ENCODE measurements around the gene RPL27. TPM values are rescaled to one million over a fixed set of nuclear protein-coding genes. Genes with fewer than 3 reads are reported as not detected.

Gene RPL27
- total and polyA plus RNA-seq, 2 of the 13 experiments (the other 11 are each of a cell fraction or from before 2014, with no cell fraction given) = 1,585 to 5,840 TPM

DNA sequence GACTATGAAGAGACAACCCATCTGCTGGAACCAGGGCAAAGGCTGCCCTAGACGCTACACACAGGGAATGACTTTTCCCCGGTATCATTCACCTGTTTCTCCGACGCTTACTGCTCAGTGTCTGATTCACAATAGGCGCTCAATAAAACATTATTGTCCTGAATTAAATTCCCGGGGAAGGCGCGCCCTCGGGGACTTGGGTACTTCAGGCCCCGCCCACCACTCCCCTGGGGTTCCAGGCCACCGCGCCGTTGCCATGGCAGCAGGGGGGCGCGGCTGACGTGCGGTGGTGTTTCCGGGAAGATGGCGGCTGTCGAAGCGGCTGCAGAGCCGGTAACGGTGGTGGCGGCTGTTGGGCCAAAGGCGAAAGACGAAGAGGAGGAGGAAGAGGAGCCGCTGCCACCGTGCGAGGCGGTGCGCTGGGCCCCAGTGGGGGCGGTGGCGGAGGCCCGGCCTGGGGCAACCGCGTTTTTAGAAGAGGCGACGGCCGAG, 17.9 kb upstream of the RPL27 start, which contains the start of gene RUNDC1 (continued):
- TF ChIP-seq, protein P1, sequence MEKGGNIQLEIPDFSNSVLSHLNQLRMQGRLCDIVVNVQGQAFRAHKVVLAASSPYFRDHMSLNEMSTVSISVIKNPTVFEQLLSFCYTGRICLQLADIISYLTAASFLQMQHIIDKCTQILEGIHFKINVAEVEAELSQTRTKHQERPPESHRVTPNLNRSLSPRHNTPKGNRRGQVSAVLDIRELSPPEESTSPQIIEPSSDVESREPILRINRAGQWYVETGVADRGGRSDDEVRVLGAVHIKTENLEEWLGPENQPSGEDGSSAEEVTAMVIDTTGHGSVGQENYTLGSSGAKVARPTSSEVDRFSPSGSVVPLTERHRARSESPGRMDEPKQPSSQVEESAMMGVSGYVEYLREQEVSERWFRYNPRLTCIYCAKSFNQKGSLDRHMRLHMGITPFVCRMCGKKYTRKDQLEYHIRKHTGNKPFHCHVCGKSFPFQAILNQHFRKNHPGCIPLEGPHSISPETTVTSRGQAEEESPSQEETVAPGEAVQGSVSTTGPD (CRISPR knock-in tag; IDR thresholded peaks at IDR 0.05) = no peak
- TF ChIP-seq RBM22 (optimal IDR thresholded peaks at IDR 0.05; ENCODE audit: low read length) (peak; percentile 99), DR1 (CRISPR knock-in tag; IDR thresholded peaks at IDR 0.05) (0 out of 2 replicates have a peak, but pooled peaks have one; percentile 10), NR2F2 (IDR thresholded peaks at IDR 0.05; ENCODE audit: borderline replicate concordance, low read depth) (peak; percentile 7; the same call in 1 of the 2 replicates), ZFP82 (CRISPR knock-in tag; IDR thresholded peaks at IDR 0.05; ENCODE audit: borderline replicate concordance) (peak; percentile 79; the same call in 1 of the 2 replicates), KDM4B (CRISPR knock-in tag; IDR thresholded peaks at IDR 0.05) (peak; percentile 63), CHCHD3 (CRISPR knock-in tag; IDR thresholded peaks at IDR 0.05) (0 out of 2 replicates have a peak, but pooled peaks have one; percentile 26), PHF5A (CRISPR knock-in tag; IDR thresholded peaks at IDR 0.05; ENCODE audit: low read depth, unreplicated experiment) (no peak), SYNCRIP (IDR thresholded peaks at IDR 0.05; ENCODE audit: insufficient read depth, low read depth, low read length) (no peak)
- TF ChIP-seq, protein P2, sequence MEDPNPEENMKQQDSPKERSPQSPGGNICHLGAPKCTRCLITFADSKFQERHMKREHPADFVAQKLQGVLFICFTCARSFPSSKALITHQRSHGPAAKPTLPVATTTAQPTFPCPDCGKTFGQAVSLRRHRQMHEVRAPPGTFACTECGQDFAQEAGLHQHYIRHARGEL (CRISPR knock-in tag; IDR thresholded peaks at IDR 0.05) = 0 out of 2 replicates have a peak, but pooled peaks have one; percentile 60
- TF ChIP-seq, protein P3, sequence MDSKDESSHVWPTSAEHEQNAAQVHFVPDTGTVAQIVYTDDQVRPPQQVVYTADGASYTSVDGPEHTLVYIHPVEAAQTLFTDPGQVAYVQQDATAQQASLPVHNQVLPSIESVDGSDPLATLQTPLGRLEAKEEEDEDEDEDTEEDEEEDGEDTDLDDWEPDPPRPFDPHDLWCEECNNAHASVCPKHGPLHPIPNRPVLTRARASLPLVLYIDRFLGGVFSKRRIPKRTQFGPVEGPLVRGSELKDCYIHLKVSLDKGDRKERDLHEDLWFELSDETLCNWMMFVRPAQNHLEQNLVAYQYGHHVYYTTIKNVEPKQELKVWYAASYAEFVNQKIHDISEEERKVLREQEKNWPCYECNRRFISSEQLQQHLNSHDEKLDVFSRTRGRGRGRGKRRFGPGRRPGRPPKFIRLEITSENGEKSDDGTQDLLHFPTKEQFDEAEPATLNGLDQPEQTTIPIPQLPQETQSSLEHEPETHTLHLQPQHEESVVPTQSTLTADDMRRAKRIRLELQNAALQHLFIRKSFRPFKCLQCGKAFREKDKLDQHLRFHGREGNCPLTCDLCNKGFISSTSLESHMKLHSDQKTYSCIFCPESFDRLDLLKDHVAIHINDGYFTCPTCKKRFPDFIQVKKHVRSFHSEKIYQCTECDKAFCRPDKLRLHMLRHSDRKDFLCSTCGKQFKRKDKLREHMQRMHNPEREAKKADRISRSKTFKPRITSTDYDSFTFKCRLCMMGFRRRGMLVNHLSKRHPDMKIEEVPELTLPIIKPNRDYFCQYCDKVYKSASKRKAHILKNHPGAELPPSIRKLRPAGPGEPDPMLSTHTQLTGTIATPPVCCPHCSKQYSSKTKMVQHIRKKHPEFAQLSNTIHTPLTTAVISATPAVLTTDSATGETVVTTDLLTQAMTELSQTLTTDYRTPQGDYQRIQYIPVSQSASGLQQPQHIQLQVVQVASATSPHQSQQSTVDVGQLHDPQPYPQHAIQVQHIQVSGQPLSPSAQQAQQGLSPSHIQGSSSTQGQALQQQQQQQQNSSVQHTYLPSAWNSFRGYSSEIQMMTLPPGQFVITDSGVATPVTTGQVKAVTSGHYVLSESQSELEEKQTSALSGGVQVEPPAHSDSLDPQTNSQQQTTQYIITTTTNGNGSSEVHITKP (CRISPR knock-in tag; IDR thresholded peaks at IDR 0.05; ENCODE audit: low read depth) = peak; percentile 17; the same call in 1 of the 2 replicates
- TF ChIP-seq, protein P4, sequence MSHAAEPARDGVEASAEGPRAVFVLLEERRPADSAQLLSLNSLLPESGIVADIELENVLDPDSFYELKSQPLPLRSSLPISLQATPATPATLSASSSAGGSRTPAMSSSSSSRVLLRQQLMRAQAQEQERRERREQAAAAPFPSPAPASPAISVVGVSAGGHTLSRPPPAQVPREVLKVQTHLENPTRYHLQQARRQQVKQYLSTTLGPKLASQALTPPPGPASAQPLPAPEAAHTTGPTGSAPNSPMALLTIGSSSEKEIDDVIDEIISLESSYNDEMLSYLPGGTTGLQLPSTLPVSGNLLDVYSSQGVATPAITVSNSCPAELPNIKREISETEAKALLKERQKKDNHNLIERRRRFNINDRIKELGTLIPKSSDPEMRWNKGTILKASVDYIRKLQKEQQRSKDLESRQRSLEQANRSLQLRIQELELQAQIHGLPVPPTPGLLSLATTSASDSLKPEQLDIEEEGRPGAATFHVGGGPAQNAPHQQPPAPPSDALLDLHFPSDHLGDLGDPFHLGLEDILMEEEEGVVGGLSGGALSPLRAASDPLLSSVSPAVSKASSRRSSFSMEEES (CRISPR knock-in tag; IDR thresholded peaks at IDR 0.05) = 0 out of 2 replicates have a peak, but pooled peaks have one; percentile 13
- TF ChIP-seq, protein P5, sequence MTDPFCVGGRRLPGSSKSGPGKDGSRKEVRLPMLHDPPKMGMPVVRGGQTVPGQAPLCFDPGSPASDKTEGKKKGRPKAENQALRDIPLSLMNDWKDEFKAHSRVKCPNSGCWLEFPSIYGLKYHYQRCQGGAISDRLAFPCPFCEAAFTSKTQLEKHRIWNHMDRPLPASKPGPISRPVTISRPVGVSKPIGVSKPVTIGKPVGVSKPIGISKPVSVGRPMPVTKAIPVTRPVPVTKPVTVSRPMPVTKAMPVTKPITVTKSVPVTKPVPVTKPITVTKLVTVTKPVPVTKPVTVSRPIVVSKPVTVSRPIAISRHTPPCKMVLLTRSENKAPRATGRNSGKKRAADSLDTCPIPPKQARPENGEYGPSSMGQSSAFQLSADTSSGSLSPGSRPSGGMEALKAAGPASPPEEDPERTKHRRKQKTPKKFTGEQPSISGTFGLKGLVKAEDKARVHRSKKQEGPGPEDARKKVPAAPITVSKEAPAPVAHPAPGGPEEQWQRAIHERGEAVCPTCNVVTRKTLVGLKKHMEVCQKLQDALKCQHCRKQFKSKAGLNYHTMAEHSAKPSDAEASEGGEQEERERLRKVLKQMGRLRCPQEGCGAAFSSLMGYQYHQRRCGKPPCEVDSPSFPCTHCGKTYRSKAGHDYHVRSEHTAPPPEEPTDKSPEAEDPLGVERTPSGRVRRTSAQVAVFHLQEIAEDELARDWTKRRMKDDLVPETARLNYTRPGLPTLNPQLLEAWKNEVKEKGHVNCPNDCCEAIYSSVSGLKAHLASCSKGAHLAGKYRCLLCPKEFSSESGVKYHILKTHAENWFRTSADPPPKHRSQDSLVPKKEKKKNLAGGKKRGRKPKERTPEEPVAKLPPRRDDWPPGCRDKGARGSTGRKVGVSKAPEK (CRISPR knock-in tag; IDR thresholded peaks at IDR 0.05; ENCODE audit: borderline replicate concordance) = no peak
- TF ChIP-seq, protein P6, sequence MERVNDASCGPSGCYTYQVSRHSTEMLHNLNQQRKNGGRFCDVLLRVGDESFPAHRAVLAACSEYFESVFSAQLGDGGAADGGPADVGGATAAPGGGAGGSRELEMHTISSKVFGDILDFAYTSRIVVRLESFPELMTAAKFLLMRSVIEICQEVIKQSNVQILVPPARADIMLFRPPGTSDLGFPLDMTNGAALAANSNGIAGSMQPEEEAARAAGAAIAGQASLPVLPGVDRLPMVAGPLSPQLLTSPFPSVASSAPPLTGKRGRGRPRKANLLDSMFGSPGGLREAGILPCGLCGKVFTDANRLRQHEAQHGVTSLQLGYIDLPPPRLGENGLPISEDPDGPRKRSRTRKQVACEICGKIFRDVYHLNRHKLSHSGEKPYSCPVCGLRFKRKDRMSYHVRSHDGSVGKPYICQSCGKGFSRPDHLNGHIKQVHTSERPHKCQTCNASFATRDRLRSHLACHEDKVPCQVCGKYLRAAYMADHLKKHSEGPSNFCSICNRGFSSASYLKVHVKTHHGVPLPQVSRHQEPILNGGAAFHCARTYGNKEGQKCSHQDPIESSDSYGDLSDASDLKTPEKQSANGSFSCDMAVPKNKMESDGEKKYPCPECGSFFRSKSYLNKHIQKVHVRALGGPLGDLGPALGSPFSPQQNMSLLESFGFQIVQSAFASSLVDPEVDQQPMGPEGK (CRISPR knock-in tag; IDR thresholded peaks at IDR 0.05) = peak; percentile 35
- TF ChIP-seq, protein P7, sequence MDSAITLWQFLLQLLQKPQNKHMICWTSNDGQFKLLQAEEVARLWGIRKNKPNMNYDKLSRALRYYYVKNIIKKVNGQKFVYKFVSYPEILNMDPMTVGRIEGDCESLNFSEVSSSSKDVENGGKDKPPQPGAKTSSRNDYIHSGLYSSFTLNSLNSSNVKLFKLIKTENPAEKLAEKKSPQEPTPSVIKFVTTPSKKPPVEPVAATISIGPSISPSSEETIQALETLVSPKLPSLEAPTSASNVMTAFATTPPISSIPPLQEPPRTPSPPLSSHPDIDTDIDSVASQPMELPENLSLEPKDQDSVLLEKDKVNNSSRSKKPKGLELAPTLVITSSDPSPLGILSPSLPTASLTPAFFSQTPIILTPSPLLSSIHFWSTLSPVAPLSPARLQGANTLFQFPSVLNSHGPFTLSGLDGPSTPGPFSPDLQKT (CRISPR knock-in tag; IDR thresholded peaks at IDR 0.05; ENCODE audit: borderline replicate concordance) = no peak; the same call in 1 of the 2 replicates

All from HepG2 (cell line).